HEK293T (cell line): ENCODE results near the gene HSPBAP1.

Experiments
- ARNT ChIP-seq: fragments of 450-650 bp; IDR thresholded peaks from 2 replicates; pipeline ENCODE4 v1.6.1; 2017; ENCODE audit warnings: mild to moderate bottlenecking
- ELF4 ChIP-seq: fragments of 450-650 bp; IDR thresholded peaks from 2 replicates; pipeline ENCODE4 v1.6.1; 2017; ENCODE audit warnings: antibody characterized with exemption
- FOXK2 ChIP-seq: fragments of 450-650 bp; IDR thresholded peaks from 2 replicates; pipeline ENCODE4 v1.6.1; 2016; ENCODE audit warnings: mild to moderate bottlenecking
- HDGF ChIP-seq: fragments of 450-650 bp; IDR thresholded peaks from 2 replicates; pipeline ENCODE4 v1.6.1; 2017; ENCODE audit warnings: antibody characterized with exemption, borderline replicate concordance
- L3MBTL2 ChIP-seq: fragments of 450-650 bp; conservative IDR thresholded peaks from 2 replicates; pipeline ENCODE4 v1.6.1; 2016; ENCODE audit warnings: mild to moderate bottlenecking
- NFRKB ChIP-seq: fragments of 450-650 bp; IDR thresholded peaks from 2 replicates; pipeline ENCODE4 v1.6.1; 2016; ENCODE audit warnings: mild to moderate bottlenecking, moderate library complexity
- SP1 ChIP-seq: fragments of 450-650 bp; IDR thresholded peaks from 2 replicates; pipeline ENCODE4 v1.6.1; 2017
- SUZ12 ChIP-seq: fragments of 450-650 bp; IDR thresholded peaks from 2 replicates; pipeline ENCODE4 v1.6.1; 2016; ENCODE audit warnings: mild to moderate bottlenecking
- TARDBP ChIP-seq: fragments of 450-650 bp; IDR thresholded peaks from 2 replicates; pipeline ENCODE4 v1.6.1; 2016

- TF ChIP-seq SUZ12 (no peak), SP1 (no peak), FOXK2 (no peak), NFRKB (no peak), TARDBP (no peak), HDGF (no peak), ARNT (no peak), ELF4 (no peak), L3MBTL2 (no peak)
Observed at GRCh38 chr3:122725106-122725505, 68.5 kb downstream of the HSPBAP1 start.
